DND-41 (cell line): ENCODE results near the gene DCC.

Experiments
- ATAC-seq: fragments of 200-7000 bp; cut with Tn5 transposase; 3 replicates; pipeline ENCODE4 v1.9.1; 2021; ENCODE audit warnings: low read depth; ENCODE audit not compliant: insufficient read depth
- DNase-seq: peaks from one replicate; pipeline ENCODE4 v3.0.0-alpha.2; 2020
- H2AFZ ChIP-seq: 2 replicates; pipeline ENCODE4 v1.6.0; 2012; ENCODE audit warnings: low read depth, low read length
- H3K27ac ChIP-seq: 2 replicates; pipeline ENCODE4 v1.5.1; 2012; ENCODE audit warnings: low read length, inconsistent platforms
- H3K27me3 ChIP-seq: fragments of 200-600 bp; sonication (generic); 2 replicates; pipeline ENCODE4 v1.6.0; 2012; ENCODE audit warnings: low read length, mild to moderate bottlenecking, inconsistent platforms; ENCODE audit not compliant: insufficient read depth, poor library complexity
- H3K36me3 ChIP-seq: 2 replicates; pipeline ENCODE4 v1.5.1; 2012; ENCODE audit warnings: low read length, inconsistent platforms; ENCODE audit not compliant: insufficient read depth
- H3K4me1 ChIP-seq: 2 replicates; pipeline ENCODE4 v1.5.1; 2012; ENCODE audit warnings: mild to moderate bottlenecking, low read length; ENCODE audit not compliant: insufficient read depth
- H3K4me2 ChIP-seq: 2 replicates; pipeline ENCODE4 v1.6.0; 2012; ENCODE audit warnings: mild to moderate bottlenecking, moderate library complexity, low read length, inconsistent platforms; ENCODE audit not compliant: insufficient read depth
- H3K4me3 ChIP-seq, 2 experiments: fragments of 200-600 bp in 1 of 2; shearing (Covaris generic) in 1 of 2; 2 replicates each; pipeline ENCODE4 v1.5.1; 2012 to 2016; ENCODE audit warnings: inconsistent platforms in 2 of 2, low read length in 2 of 2, mild to moderate bottlenecking in 2 of 2, low read depth in 1 of 2, moderate library complexity in 1 of 2
- H3K79me2 ChIP-seq: 2 replicates; pipeline ENCODE4 v1.6.0; 2012; ENCODE audit warnings: low read length, inconsistent platforms; ENCODE audit not compliant: insufficient read depth
- H3K9ac ChIP-seq: 2 replicates; pipeline ENCODE4 v1.6.0; 2012; ENCODE audit warnings: low read depth, mild to moderate bottlenecking, inconsistent platforms, low read length, moderate library complexity
- H3K9me3 ChIP-seq: 2 replicates; pipeline ENCODE4 v1.5.1; 2012; ENCODE audit warnings: low read length, moderate library complexity, mild to moderate bottlenecking, inconsistent platforms; ENCODE audit not compliant: insufficient read depth, severe bottlenecking
- H4K20me1 ChIP-seq: 2 replicates; pipeline ENCODE4 v1.6.0; 2012; ENCODE audit warnings: low read length; ENCODE audit not compliant: insufficient read depth
- EZH2 ChIP-seq: IDR thresholded peaks from 3 replicates; pipeline ENCODE4 v1.6.1; 2012; ENCODE audit warnings: borderline replicate concordance, low read depth, mild to moderate bottlenecking, moderate library complexity, low read length, inconsistent platforms; ENCODE audit not compliant: severe bottlenecking
- TF ChIP-seq, protein P1 (sequence below): IDR thresholded peaks from 2 replicates; pipeline ENCODE4 v1.5.1; 2012; ENCODE audit warnings: borderline replicate concordance, low read length, moderate library complexity, mild to moderate bottlenecking; ENCODE audit not compliant: poor library complexity, severe bottlenecking; ENCODE audit errors: extremely low read depth

DCC gene

DNA sequence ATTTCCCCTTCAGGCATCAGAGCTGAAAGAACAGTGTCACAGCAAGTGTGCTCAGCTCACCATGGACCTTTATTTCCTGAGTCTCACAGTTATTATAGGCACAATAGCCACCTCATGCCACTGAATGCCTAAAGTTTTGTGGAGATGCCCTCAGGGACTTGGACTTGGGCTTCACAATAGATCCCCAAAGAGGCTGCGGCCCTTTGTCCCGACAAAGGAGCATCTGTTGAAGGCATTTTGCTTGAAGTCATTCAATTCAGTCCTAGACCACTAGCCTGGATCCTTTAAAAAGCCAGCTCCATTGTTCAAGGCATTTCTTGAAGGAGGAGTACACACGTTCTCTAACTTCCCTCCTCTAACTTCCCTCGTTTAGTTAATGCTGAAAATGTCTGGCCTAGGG is 125.4 kb downstream of the DCC start:
- Histone ChIP-seq H3K79me2 (no peaks in the 10 kb centered on the region), H3K27ac (no peak overlapping the region), H3K4me2 (no peak overlapping the region), H3K9ac (no peak overlapping the region), H3K4me1 (no peaks in the 10 kb centered on the region), H3K27me3 (no peaks in the 10 kb centered on the region), H2AFZ (no peak overlapping the region), H4K20me1 (no peaks in the 10 kb centered on the region), H3K9me3 (no peaks in the 10 kb centered on the region), H3K4me3 (no peak overlapping the region), H3K36me3 (no peaks in the 10 kb centered on the region)
- no peak for TF ChIP-seq EZH2
- DNase-seq, result no peak
- ATAC-seq, result no peak

DNA sequence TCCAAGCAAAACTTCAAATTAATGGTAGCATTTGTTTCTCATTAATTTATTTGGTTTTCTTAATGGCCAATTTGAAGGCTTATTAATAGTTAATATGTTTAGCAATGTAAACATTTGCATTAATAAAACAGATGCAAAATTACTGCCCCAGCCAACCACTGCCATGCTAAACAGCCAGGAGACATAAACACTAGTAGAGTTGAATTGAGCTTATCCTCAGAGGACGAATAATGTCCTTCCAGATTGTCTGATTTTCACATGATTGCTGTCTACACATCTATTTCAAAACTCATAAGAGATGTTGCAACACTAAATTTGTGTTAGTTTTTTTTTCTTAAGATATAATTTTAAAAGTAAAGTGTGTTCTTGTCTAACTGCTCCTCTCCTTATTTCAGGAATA is 128.5 kb downstream of the DCC start:
- Histone ChIP-seq H3K9ac (no peak overlapping the region), H3K36me3 (no peaks in the 10 kb centered on the region), H3K79me2 (no peaks in the 10 kb centered on the region), H2AFZ (no peak overlapping the region), H3K27me3 (no peaks in the 10 kb centered on the region), H3K4me3 (no peak overlapping the region), H3K27ac (no peak overlapping the region), H3K9me3 (no peaks in the 10 kb centered on the region), H3K4me1 (no peaks in the 10 kb centered on the region), H3K4me2 (no peak overlapping the region), H4K20me1 (no peaks in the 10 kb centered on the region)
- TF ChIP-seq, protein P1, sequence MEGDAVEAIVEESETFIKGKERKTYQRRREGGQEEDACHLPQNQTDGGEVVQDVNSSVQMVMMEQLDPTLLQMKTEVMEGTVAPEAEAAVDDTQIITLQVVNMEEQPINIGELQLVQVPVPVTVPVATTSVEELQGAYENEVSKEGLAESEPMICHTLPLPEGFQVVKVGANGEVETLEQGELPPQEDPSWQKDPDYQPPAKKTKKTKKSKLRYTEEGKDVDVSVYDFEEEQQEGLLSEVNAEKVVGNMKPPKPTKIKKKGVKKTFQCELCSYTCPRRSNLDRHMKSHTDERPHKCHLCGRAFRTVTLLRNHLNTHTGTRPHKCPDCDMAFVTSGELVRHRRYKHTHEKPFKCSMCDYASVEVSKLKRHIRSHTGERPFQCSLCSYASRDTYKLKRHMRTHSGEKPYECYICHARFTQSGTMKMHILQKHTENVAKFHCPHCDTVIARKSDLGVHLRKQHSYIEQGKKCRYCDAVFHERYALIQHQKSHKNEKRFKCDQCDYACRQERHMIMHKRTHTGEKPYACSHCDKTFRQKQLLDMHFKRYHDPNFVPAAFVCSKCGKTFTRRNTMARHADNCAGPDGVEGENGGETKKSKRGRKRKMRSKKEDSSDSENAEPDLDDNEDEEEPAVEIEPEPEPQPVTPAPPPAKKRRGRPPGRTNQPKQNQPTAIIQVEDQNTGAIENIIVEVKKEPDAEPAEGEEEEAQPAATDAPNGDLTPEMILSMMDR, result no peak
- TF ChIP-seq EZH2, result no peak
- ATAC-seq (no peak), DNase-seq (no peak)

DNA sequence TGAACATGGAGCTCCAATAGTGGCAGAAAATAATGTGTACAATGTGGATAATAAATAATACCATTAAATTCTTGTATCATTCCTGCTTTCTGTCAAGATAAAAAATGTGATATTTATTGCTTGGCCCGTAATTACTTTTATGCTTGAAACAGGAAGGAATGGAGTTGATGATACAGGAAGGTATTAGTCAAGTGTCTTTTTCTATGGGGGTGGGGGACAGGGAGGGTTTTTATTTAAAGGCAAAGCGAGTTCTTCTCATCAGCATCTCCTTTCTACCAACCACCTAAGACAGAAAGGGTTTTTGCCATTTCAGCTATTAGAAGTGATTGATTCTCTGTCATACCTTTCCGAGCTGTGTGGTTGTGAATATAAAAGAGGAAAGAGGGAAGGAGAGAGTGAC is 135.3 kb downstream of the DCC start:
- Histone ChIP-seq H3K27me3 (no peaks in the 10 kb centered on the region), H3K27ac (no peak overlapping the region), H3K36me3 (no peaks in the 10 kb centered on the region), H3K9me3 (no peaks in the 10 kb centered on the region), H3K4me2 (no peak overlapping the region), H3K79me2 (no peaks in the 10 kb centered on the region), H2AFZ (no peak overlapping the region), H4K20me1 (no peaks in the 10 kb centered on the region), H3K4me1 (no peaks in the 10 kb centered on the region), H3K4me3 (no peak overlapping the region), H3K9ac (no peak overlapping the region)
- no peak for DNase-seq
- no peak for ATAC-seq
- TF ChIP-seq, protein P1, result no peak
- no peak for TF ChIP-seq EZH2

DNA sequence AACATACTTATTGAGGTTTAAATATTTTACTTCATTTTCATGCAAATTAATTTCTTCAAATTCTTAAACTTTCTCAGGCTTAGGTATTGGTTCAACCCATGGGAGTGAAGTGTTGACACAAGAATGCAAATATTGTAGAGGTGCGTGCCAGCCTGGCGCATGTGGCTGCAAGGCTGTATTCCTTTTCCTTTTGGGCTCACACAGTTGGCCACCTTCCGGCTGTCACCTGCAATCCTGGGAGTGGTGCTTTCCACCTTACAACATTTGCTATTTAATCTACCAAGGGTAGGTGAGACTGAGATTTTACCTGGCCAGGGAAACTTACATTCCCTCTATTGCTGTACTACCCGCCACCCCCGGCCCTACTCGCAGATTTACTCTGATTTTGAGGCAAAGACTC is 141.1 kb downstream of the DCC start:
- no peak overlapping the region for H3K27ac ChIP-seq
- H3K4me1 ChIP-seq, result no peaks in the 10 kb centered on the region
- DNase-seq (no peak), ATAC-seq (no peak)
- no peak overlapping the region for H3K9ac ChIP-seq
- TF ChIP-seq, protein P1, result no peak
- no peak for TF ChIP-seq EZH2
- no peaks in the 10 kb centered on the region for H3K79me2 ChIP-seq
- H3K27me3 ChIP-seq, result no peaks in the 10 kb centered on the region
- no peak overlapping the region for H3K4me2 ChIP-seq
- H3K4me3 ChIP-seq, result no peak overlapping the region
- no peaks in the 10 kb centered on the region for H3K9me3 ChIP-seq
- H4K20me1 ChIP-seq, result no peaks in the 10 kb centered on the region
- no peaks in the 10 kb centered on the region for H3K36me3 ChIP-seq
- no peak overlapping the region for H2AFZ ChIP-seq
